ENCODE measurements around the gene PCED1B. TPM values are rescaled to one million over a fixed set of nuclear protein-coding genes. Genes with fewer than 3 reads are reported as not detected.

Gene PCED1B, protein sequence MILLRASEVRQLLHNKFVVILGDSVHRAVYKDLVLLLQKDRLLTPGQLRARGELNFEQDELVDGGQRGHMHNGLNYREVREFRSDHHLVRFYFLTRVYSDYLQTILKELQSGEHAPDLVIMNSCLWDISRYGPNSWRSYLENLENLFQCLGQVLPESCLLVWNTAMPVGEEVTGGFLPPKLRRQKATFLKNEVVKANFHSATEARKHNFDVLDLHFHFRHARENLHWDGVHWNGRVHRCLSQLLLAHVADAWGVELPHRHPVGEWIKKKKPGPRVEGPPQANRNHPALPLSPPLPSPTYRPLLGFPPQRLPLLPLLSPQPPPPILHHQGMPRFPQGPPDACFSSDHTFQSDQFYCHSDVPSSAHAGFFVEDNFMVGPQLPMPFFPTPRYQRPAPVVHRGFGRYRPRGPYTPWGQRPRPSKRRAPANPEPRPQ
- 0.45 and 0.66 TPM in 2 replicates for total RNA-seq

DNA sequence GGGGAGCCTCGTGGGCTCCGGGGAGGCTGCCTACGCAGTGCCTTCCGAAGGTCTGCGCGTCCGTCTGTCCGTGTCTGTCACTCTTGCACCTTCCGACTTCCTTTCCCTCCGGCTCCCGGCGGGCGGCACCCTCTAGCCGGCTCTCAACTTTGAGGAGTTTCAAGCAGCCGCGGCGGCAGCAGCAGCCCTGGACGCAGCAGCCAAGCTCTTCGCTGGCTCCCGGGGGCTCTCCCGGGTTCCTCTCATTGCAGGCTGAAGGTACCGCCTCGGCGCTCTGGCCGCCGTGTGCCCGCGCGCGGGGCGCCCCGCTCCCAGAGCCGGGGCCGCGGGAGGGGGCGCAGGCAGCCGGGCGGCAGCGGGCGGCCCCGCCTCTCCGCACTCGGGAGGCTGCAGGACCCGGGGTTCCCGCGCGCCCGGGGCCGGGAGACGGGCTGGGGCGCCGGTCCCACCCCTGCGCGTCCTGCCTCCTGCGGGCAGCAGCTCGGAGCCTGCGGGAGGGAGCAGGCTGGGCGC is at the start of gene PCED1B, which contains the start of gene AMIGO2:
Gene PCED1B (plus strand): TSS at position 154 of the 513 bp plus-strand sequence. CDS start 155,443 bp downstream, outside the sequence.
Gene AMIGO2 (minus strand): TSS at position 492 of the 513 bp plus-strand sequence. CDS start 957 bp downstream, outside the sequence.

Other genes starting within 250 kb of the PCED1B start
- gene AMIGO2, start 338 bp downstream of the PCED1B start, total RNA-seq = 10.2 and 10.9 TPM in 2 replicates

Measured in endothelial cell of coronary artery (primary cell).